Activated T-cell treated with anti-CD3 and anti-CD28 coated beads for 24 hours (primary cell): ENCODE results near the gene MAP3K15.
A peak's percentile ranks its signal among the peaks of the same experiment; 100 is the strongest.

ENCODE experiments used
- DNase-seq: peaks from one replicate; pipeline ENCODE4 v3.0.0-alpha.2; 2020; ENCODE audit warnings: low read depth

MAP3K15 gene

DNA sequence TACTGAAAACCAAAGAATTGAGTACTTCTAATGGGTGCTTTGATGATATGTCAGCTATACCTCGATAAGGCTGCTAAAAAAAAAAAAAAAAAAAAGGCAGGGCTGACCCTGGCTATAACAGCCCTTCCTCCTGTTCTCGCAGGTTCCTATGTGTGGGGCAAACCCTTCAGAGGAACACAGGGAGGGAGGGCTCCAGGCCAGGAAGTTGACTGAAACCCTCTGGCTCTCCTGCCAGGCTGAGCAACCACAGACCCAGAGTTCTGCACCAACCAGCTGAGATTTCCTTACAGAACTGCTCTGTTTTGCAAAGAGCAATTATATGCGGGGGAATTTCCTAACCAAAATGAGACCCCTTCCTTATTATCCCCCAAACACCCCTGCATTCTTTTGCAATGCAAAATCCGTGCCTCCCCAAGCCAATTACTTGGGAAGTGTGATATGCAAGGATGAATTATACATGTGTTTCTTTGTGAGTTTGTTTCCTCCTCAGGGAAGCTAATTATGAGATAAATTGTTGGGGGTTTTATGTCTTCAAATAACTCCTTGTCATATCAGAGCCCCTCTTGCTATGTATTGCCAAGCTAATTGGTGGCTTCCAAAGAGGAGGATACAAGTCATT lies 126.0 kb downstream of the MAP3K15 start:
- DNase-seq: no peak

DNA sequence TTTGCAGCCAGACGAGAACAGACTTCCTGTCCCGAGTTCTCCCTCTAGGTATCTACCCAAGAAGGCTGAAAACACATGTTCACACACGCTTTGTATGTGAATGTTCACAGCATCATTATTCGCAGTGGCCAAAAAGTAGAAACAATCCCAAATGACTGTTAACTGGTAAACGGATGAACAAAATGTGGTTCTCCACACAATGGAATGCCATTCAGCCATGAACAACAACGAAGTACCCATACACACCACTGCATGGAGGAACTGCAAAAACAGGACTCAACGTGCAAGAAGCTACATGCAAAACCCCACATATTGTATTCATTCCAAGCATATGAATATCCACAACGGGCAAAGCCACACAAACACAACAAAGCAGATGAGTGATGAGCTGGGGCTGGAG lies 126.6 kb downstream of the MAP3K15 start:
- DNase-seq: no peak

DNA sequence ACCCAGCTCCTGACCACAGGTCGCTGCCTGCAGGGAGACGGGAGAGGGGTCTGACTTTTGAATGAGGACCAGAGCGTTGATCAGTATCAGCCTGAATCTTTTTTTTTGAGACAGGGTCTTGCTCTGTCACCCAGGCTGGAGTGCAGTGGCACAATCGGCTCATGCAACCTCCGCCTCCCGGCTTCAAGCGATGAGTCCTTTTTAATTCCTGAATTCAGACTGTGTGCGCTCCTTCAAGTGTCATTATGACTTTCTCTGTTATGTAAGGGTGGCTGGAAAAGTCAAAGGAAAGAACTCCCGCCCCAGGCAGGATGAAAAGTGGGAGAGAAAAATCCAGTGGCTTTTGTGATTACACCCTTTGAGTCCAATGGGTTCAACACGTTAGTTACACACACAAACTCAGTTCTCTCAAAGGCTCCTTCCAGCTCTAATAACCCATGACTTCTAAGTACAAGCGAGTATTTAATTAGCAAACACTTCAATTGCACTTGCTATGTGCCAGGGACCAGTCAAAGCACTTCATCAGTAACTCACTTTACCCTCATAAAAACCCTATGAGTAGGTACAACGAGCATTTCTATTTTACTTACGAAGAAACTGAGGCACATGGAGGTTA lies 127.1 kb downstream of the MAP3K15 start:
- DNase-seq: no peak

DNA sequence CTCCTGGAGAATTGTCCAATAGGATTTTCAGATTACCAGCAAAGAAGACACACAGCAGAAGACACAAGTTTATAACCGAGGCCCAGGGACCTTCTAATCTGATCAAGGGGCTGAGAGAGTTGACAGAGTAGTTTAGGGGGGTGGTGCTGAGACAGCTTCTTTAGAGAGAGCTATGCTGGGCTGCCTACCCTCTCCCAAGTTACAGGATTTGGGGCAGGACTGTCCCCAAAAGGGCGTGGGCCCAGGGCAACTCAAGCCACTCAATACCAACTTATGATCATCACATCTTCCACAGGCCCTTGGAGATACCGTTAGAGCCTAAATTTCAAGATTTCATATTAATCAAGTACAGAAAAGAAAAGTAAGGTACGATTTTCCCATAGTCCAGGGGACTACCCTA lies 128.6 kb downstream of the MAP3K15 start:
- no peak for DNase-seq

DNA sequence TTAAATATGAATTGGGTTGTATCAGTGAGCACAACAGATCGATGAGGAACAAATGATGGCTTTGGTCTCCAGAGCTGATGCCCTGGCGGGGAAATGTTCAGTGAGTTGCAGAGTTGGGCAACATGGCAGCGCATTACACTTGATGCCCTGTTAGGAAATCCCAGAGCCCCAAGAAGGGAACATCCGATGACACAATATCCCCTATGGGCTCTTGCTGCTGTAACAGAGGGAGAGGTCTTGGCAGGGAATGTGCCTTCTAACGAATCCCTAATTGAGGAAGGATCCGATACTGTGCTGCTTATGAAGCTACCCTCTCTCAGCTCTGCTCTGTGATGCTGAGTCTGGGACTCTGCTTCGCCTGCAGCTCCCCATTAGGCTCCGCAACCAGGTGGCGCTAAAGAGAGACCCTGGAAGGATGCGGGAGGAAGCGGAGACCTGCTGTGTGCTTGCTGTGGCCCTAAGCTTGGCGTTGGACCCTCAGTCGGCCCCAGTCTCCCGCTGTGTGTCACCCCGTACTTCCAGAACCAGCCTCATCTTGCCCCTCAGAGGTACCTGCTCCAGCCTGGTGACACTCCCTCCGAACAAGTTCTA lies 132.7 kb downstream of the MAP3K15 start:
- DNase-seq: peak; percentile 10

DNA sequence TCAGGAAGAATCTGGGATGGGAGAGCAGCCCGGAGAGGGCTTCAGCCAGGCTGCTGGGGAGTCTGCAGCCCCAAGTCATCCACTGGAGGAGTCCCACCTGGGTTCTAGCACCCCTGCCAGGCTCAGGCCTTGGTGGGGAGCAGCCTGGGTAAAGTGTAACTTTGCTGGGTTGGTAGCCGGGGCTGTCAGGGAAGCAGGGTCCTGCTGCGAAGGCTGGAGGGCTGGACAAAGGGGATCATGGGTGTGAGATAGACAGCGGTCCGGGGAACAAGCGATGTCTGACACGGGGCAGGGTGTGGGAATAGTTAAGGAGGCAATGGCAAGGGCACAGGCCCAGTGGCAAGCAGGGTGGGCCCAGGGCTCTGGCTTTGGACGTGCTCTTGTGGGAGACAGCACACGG lies 134.0 kb downstream of the MAP3K15 start:
- DNase-seq: no peak

DNA sequence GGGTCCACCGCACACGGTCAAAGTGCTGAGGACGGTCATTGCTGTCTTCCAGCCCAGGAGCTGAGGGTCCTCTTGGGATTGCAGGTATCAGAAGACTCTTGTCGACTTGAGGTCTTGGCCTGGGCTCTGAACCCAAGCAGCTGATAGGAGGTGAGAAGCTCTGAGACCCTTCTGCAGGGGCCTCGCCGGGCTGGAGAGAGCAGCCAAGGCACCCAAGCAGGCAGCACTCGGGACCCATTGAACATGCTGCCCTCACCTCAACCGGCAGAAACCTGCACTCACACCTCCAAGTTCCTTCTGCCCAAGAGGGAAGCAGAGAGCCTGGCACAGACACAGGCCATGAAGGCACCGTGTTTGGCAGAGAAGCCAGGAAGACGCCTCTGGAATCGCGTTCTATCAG lies 137.5 kb downstream of the MAP3K15 start:
- no peak for DNase-seq

DNA sequence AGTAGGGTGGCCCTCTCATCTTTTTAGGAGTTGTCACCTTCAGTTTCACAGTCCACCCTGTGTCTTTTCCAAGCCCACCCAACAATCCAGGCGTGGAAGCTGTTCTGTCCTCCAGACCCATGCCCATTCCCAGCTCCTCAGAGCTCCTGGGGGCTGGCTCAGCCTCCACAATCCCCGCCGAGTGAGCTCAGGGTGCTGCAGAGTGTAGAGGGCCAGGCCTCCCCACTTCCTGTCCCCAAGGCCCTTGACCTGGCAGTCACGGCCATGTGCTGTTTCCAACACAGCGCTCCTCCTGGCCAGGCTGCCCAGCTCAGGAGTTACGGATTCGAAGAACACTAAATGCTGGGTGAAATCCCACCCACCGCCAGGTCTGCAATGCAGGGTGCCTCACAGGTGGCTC lies 139.8 kb downstream of the MAP3K15 start:
- no peak for DNase-seq

DNA sequence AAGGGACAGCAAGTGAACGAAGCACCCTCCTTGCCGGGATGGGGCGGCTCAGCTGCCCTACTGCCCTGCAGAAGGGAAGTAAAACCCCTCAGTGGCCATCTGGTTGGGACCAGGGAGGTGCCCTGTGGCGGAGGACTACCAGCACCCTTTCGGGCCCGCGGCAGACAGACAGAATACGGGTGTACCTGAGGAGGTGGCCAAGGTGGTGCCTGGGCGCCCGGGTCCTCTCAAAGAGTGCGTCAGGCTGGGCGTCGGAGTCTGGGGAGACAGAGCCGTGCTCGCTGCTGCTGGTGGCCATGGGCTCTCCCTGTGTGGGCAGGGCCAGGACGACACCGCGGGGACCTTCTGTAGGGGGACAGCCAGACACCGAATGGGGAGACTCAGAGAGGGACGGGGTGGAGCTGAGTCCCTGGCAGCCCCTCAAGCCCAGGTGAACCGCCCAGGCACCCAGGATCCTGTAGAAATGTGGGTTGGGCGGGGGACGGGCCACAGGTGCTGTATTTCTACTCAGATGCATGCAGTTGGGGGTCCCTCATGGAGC lies 141.9 kb downstream of the MAP3K15 start:
- DNase-seq: no peak

DNA sequence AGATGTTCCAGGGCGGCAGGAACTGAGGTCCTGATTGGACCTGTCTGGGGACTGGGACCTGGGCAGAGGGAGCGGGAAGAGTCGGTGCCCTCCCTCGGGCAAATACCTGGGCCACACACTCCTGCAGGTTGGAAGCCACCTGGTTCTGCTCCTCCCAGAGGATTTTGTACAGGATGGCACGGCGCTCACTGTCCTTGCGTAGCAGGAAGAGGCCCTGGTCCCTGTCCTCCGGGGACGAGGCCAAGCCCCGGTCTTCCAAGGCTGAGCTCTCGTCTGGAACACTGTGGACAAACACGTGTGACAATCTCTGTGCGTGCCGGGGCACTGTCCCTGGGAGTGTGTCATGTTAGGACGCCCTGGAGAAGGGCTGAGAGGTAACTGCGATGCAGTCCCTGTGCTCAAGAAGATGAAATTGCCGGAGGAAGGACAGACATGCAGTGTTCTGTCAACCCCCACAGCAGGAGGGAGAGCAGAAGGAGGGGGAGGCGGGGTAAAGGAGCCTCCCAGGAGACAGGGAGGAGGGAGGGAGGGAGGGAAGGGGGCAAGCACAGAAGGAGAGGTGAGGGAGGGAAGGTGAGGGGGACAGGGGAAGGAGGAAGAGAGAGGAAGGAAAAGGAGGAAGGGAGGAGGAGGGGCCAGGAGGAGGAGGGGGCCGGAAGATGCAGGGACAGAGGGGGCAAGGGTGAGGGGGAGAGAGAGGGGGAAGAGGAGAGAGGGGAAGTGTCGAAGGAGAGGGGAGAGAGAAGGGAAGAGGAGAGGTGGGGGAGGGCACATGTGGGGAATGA lies 142.6 kb downstream of the MAP3K15 start:
- DNase-seq: no peak

DNA sequence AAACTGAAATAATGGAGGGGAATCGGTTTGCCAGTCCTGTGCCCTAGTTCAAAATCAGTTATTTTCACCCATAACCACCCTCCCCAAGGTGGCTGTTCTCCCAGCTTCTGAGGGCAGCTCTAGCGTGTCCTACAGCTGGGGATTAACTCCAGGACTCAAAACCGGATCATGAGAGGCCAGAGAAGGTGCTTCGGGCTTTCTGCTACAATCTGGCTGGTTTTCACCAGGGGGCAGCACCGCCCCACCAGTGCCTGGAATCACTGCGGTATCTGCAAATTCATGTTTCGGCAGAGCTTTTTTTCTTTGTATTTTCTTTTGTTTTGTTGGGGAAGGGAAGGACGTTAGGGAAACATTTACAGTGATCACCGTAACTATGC lies 143.2 kb downstream of the MAP3K15 start:
- DNase-seq: peak; percentile 40

DNA sequence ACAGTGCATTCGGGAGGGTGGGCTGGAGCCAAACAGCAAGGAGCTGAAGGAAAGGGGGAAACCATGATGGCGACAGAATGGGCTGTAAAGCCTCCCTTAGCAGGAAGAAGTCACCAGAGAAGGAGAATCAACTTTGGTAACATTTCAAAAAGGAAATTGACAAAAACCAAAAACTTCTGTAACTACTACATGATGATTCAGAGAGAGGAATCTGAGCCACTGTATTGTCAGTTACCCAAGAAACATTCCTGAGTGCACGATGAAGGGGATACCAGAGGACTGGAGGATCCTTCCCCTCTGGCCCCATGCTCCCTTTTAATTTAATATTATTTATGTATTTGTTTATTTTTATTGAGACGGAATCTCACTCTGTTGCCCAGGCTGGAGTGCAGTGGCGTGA lies 145.2 kb downstream of the MAP3K15 start:
- DNase-seq: no peak

DNA sequence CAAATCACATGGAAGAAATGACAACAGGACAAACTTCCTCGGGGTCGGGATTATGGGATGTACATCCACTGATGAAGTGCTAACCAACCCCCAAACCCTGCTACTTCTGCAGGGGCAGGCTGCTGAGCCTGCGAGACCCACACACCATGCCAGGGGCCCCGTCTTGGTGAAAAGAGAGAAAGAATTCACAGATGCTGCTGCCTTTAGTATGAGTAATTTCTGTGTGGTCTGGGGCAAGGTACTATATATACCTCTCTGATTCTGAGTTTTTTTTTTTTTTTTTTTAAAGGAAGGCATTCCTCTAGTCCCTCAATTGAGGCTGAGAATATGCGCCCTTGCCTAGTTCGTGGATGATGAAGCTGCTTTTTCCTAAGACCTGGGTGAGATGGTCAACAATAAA lies 146.7 kb downstream of the MAP3K15 start:
- DNase-seq: no peak

DNA sequence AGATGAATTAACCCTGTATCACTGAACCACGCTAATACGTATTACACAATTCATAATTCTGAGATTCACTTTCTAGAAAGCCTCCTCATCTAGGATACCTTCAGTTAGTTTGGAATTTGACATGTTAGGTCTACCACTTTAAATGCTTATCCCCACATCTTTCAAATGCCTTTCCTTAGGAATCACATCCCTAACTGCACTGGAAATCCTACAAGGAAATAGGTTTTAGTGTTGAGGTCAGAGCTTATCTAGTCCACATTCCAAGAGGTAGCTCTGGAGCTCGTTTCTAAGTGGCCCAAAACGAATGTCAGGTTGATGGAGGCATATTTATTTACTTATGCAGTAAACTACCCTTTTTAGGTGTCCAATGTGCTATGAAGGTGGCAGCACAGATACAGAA lies 153.6 kb downstream of the MAP3K15 start:
- DNase-seq: no peak

DNA sequence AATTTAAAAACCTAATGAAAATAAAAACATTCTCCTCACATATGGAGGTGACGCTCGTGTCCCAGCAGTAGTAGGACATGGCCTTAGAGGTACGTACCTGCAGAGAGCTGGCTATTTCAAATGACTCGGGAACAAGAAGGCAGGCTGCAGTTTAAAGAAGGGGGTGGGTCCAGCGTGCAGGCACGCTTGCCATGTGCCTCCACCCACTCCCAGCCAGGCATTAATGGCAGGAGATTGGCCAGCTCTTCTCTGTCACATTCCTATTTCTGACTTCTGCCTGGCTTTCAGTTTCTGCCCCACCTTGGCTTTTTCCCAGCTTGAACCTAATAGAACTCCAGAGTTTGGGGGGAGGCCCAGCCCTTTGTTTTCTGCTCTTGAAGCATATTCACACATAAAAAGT lies 154.4 kb downstream of the MAP3K15 start:
- DNase-seq: no peak

DNA sequence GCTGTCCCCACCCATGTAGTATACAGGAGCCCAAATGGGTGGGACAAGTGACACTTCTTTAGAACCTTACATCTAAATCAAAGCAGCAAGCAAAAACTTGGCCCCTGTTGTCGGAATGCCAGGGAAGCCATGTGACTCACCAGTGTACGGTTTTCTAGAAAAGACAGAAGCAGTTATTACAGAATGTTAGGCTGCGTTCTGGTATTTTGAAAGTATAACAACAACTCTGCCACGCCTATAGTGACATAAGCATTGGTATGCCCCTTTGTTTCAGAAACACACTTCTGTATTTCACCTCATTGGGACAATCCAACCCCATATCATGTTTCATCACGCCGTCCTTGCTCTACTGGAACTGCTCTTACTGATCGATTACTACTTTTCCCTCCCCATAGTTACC lies 156.8 kb downstream of the MAP3K15 start:
- no peak for DNase-seq

DNA sequence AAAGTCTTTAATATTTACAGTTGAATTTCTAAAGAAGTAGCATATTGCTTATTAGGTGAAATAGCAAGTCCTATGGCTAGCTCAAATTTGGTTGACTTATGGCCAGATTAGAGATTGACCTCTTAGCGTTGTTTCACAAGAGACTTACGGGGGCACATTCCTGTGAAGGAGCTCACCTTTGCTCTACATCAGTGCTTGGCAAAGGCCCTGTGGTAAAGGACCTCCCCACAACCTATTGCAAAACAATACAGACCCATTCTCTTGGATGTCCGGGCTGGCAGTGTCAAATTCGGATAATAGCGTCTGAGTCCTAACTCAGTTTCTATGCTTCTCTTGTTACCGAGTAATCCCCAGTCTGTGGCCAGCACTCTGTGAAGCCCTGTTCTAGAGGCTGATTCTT lies 160.7 kb downstream of the MAP3K15 start:
- DNase-seq: no peak

DNA sequence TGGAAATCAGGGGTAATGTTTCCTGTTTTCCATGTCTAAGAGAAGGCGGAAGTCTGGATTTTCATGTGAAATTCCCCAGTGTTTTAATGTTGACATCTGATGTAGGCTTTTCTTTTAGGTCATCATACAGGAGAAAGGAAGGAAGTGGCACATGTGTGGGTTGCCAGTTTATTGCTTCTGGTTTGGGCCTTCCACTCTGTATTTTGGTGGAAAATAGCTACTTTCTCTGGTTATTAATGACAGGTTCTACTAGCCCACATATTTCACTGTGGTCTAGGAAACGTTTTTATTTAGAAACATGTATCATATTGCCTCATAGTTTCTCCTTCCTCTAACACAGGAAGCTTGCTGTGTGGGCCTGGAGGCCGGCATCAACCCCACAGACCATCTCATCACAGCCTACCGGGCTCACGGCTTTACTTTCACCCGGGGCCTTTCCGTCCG lies 164.3 kb downstream of the MAP3K15 start:
- no peak for DNase-seq

DNA sequence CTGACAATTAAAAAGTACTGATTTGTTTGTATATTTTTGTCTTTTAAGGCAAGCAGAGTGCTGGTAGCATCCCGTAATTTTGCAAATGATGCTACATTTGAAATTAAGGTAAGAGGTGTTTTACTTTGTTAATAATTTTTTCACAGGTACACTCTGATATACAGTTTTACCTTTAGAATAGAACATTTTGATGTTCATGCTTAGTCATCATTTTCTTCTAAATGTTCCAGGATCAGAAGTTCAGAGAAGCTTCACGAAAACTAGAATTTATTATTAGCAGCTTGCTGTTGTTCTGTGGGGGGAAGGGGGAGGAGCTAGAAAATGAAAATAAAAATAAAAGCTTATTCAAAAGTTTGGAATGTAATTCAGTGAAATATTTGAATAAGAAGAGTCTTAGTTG lies 166.0 kb downstream of the MAP3K15 start:
- DNase-seq: no peak

DNA sequence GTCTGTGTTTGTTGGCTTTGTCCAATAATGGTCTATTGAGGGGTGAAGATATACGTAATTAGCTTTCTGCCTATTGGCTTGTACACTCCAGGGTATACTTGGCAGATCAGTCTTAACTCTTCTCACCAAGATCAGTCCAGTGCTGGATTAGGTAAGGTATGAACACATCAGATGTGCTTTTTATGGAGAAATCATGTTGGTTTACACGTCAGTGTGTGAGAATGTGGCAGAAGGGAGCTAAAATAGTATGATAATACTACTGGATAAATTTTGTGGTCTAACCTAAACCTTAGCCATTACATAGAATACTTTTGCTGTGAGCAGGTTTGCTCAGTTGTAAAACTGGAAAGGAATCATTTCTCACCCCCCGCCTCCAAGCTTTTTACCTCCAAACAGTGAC lies 167.4 kb downstream of the MAP3K15 start:
- DNase-seq: no peak

DNA sequence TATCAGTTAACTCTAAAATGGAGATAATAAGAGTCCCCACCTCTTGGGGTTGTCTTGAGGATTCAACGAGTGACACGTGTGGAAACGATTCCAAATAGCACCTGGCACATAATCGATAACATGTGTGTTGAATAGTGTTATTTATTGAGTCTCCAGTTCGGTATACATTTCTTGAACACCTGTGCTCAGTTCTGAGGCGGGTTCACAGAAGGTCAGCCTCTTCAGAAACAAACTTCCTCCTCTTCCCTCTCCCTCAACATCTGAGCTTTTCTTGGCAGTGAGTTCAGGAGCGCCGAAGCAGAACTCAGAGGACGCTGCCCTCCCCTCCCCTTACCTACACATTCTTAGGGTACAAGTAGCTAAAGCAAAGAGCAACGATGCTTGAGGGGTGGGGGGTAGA lies 170.6 kb downstream of the MAP3K15 start:
- DNase-seq: no peak

DNA sequence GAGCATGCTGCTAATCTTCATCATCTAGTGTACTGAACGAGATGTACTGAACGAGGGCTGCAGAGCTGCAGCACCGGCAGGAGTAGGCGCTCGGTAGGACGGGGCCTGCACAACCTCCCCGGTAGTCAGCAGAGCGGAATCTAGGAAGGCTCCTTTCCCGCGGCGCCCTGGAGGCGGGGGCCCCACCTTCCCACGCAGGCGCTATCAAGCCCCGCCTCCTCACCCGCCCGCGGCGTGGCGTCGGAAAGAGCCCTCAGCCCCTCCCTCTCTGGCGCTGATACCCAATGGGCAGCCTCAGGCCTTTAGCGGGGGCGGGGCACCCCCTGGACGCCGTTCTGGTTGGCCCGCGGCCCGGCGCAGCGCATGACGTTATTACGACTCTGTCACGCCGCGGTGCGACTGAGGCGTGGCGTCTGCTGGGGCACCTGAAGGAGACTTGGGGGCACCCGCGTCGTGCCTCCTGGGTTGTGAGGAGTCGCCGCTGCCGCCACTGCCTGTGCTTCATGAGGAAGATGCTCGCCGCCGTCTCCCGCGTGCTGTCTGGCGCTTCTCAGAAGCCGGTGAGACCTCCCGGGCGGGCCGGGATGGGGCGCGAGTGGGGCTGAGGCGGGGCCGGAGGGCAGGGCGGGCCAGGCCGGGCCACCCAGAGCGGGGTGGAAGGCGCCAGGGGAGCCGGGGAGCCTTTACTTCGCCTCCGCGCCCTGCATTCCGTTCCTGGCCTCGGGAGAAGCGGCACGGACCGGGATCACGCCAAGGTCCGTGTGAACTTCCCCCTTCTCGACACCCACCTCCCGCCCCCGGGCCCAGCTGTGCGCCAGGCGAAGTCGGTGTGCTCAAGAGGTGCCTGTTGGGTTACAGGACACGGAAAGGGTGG lies 171.5 kb downstream of the MAP3K15 start, which contains the start of gene PDHA1:
Gene PDHA1, plus strand, starts transcription at position 393 of the 874 bp plus-strand sequence. Its CDS starts 111 bp downstream, at position 504.
- DNase-seq: peak; percentile 86
